Calu3 (cell line): Measurements from ENCODE around the gene SON. TPM values are rescaled to one million over a fixed set of nuclear protein-coding genes. Genes with fewer than 3 reads are reported as not detected.

Source experiments
- total RNA-seq: library from RNA; stranded (reverse); gene quantifications from 2 replicates; pipeline ENCODE4 v1.2.3, GENCODE V29; 2022

SON gene
- total RNA-seq, 1 experiment from 2014 or later = 188 TPM

Other genes starting within 250 kb of the SON start
- 32.1 and 35.2 TPM in 2 replicates for gene IFNAR1, start 218.1 kb upstream of the SON start, total RNA-seq
- gene IFNGR2, start 139.6 kb upstream of the SON start, total RNA-seq = 58.1 and 59.8 TPM in 2 replicates
- gene TMEM50B, start 63.1 kb upstream of the SON start, total RNA-seq = 28.4 and 28.7 TPM in 2 replicates
- gene DNAJC28, start 51.3 kb upstream of the SON start, total RNA-seq = 1.2 and 2.0 TPM in 2 replicates
- gene GART, start 921 bp upstream of the SON start, total RNA-seq = 102 TPM in 2 replicates
- 13.8 and 18.2 TPM in 2 replicates for gene DONSON, start 45.6 kb downstream of the SON start, total RNA-seq
- 16.2 and 22.1 TPM in 2 replicates for gene CRYZL1, start 98.7 kb downstream of the SON start, total RNA-seq
- gene ITSN1, start 99.5 kb downstream of the SON start, total RNA-seq = 27.8 and 30.6 TPM in 2 replicates